HuH-7.5 (cell line): ENCODE measurements around the gene CARD11.

Experiments used
- DNase-seq: peaks from one replicate; pipeline ENCODE4 v3.0.0; 2011; ENCODE audit warnings: low spot score

CARD11 gene

DNA sequence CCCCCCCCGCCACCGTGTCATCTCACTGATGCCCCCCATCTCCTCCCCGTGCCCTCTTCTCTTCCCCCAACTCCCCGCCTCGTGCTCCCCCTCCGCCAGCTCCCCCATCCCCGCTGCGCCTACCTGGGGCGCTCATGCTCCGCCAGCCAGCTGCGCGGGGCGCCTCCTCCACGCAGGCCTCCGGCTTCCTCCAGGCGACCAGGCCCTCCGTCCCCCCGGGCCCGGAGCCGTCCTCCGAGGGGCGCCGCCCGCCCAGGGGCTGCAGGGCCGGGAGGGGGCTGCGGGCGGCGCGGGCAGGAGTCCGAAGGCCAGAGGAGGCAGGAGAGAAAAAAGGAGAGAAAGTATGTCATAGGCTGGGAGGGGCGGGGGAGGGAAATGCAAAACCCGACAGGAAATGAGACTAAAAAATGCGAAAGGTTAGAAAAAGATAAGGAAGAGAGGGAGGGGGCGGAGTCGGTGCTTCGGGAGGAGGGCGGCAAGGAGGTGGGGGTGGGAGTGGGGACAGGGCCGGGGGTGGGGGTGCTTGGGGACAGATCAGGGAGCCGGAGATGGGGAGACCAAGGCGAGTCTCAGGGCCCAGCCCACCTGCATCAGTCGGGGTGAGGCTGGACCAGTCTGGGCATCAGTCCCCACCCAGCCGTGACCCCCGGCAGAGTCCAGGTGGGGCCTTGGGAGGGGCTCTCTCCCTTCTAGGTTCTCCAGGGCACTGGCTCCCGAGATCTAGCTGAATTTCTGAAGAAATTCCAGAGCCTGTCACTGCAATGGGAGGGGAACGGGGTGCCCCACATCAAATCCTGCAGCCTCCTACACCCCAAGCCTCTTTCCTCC is at the start of gene CARD11:
Gene CARD11, minus strand, starts transcription at position 324 of the 828 bp plus-strand sequence. CDS start 85,361 bp downstream, outside the sequence.
- no peak for DNase-seq

- DNase-seq: no peak
Measured at GRCh38 chr7:3092468-3092867, 48.8 kb upstream of the CARD11 start.

GRCh38 chr7:3091631-3092030 is 48.0 kb upstream of the CARD11 start:
- no peak for DNase-seq

DNA sequence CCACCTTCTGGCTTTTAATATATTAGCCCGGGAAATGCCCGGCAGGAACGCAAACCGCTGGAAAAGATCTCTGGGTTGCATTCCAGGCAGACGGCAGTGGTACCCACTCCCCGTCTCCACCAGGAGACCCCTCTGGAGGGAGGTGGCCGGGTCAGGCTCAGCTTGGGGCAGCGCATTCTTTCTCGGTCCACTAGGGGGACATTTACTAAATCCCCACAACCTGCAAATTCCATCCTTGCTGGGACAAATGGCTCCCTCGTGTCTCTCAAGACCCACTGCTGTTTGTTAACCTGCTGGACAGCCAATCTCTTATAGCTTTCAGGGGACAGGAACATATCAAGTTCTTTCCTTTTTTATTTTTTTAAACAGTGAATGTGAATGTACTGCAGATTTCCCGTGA is 45.8 kb upstream of the CARD11 start:
- no peak for DNase-seq

DNA sequence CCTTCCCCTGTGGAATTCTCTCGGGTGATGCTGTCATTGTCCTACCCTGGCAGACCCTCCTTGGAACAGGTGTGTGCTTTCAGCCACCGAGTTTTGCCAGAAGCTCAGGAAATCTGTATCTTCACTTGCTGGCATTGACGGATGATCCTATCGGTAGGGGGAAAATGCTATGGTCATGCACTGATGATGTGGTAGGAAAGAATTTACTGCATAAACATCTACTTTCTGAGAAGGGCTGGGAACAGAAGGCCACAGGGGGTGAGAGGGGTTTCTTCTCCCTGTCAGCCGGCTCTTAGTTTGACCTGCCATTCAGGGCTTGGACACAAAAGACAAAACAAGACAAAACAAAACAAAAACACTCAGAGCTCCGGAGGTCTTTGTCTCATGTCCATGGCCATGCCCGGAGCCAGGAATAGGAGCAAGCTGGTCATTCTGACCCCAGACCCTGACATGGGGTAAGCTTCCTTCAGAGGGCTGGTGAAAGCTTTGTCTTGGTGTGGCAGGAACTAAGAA is 43.6 kb upstream of the CARD11 start:
- no peak for DNase-seq

DNA sequence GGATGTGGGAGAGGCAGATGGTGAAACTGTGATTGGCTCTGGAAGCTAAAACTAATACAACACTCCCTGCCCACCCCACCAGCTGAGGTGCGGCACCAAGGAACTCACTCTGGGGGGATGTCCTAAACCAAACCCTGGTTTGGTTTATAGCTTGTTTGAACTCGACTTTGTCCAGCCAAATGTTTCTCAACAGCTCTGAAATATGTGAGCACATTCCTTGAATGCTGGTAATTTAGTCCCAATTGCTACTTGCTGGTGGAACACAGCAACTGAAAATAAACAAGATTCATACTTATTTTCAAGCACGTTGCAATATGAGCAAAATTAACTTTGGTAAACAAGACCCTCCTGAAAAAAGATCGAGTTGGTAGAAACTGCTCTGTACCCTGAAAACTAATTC is 39.7 kb upstream of the CARD11 start:
- no peak for DNase-seq

GRCh38 chr7:3082831-3083230 is 39.2 kb upstream of the CARD11 start:
- no peak for DNase-seq

- no peak for DNase-seq
Measured at GRCh38 chr7:3082386-3082785, 38.7 kb upstream of the CARD11 start.

DNA sequence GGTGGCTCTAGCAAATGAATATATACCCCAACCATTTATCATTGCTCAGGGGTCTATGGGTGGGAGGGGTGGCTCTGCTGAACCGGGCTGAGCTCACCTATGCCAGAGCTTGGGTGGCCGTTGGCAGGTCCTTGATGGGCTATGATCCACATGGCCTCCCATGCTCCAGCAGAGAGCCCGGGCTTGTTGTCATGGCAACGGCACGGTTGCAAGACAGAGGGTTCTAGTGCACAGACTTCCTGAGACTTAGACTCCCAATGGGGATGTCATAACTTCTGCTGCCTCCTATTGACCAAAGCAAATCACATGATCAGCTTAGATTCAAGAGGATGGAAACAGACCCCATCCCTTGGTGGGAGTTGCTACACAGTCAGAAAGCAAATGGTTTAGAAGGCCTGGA is 36.4 kb upstream of the CARD11 start:
- no peak for DNase-seq

- DNase-seq: no peak
Measured at GRCh38 chr7:3078514-3078913, 34.8 kb upstream of the CARD11 start.

DNA sequence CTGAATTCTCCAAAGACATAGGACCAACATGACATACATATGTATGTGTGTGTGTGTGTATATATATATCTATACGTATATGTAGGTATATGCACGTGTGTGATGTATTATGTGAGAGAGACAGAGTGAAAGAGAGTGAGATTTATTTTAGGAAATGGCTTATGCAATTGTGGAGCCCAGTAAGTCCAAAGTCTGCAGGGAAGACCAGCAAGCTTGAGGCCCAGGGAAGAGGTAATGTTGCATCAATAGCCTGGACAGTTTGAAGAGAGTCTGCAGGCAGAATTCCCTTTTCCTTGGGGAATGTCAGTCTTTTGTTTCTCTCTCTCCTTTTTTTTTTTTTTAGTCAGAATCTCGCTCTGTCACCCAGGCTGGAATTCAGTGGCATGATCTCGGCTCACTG is 33.0 kb upstream of the CARD11 start:
- no peak for DNase-seq

DNA sequence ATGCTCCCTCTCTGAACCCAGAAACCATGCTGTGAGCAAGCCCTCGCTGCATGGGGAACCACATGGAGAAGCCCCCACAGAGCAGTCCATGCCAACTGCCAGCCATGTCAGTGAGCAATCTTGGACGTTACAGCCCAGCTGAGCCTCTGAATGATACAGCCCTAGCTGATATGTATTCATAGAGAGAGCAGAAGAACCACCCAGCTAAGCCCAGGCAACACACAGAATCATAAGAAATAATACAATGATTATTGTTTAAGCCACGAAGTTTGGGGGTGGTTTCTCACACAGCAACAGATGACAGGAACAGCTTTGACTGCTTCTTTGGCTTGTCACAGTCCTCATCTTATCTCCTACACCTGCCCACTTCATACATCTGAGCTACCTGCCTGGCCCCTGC is 32.5 kb upstream of the CARD11 start:
- no peak for DNase-seq

DNA sequence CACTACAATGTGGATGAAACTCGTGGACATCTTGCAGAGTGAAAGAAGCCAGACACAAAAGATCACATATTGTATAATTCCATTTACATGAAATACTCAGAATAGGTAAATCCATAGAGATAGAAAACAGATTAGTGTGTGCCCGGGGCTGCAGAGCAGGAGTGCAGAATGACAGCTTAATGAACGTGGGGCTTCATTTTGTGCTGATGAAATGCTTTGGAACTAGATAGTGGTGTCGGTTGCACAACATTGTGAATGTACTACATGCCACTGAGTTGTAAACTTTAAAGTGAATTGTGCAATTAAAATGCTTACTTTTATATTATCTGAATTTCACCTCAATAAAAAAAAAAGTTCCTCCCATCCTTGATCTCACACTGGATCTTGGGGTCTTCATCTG is 31.8 kb upstream of the CARD11 start:
- DNase-seq: no peak

DNA sequence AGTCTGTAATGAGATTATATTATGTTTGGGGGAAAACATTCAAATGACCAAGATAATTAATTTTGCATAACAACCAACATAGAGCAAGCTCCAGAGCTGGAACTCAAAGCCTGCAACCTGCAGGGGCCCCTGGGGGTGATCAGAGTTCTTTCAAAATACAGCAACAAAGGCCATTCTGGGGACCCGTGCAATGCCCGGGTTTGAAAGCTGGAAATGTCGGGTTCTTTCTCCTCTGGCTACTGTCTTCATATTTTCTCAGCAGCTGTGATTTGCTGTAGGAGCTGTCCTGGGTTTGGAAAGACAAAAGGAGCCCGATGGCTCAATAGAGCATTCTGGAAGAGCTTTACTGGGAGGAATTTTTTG is 30.8 kb upstream of the CARD11 start:
- no peak for DNase-seq

GRCh38 chr7:3073763-3074458 is 30.2 kb upstream of the CARD11 start:
- no peak for DNase-seq

DNA sequence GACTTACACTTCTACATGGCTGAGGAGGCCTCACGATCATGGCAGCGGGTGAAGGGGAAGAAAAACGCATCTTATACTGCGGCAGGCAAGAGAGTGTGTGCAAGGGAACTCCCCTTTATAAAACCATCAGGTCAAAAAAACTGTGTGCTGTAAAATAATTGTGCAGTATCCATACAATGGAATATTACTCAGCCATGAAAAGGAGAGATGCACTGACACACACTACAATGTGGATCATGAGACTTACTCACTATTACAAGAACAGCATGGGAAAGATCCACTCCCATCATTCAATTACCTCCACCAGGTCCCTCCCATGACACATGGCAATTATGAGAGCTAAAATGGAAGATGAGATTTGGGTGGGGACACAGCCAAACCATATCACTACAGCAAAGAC is 27.2 kb upstream of the CARD11 start:
- DNase-seq: no peak

DNA sequence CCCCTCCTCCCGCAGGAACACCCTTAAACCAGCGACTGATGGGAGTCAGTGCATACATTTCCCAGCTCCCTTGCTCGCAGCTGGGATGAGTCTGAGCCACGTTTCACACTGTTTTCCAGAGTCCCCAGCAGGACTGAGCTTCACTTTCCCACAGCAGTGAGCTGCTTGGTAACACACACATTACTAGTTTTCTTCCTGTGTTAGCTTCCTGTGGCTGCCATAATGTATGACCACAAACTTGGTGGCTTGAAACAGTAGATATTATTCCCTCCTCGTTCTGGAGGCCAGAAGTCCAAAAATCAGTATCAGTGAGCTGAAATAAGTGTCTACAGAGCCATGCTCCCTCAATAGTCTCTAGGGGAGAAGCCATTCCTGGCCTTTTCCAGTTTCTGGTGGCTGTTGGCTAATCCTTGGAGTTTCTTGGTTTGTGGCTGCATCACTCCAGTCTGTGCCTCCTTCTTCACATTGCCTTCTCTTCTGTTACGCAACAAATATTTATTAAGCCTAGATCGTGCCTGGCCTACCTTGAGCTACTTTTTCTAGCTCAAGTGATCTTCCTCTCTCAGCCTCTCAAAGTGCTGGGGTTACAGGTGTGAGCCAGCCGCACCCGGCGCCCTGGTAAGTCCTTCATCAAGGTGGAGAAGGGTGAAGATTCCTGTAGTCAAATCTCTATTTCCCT is 26.2 kb upstream of the CARD11 start:
- no peak for DNase-seq

DNA sequence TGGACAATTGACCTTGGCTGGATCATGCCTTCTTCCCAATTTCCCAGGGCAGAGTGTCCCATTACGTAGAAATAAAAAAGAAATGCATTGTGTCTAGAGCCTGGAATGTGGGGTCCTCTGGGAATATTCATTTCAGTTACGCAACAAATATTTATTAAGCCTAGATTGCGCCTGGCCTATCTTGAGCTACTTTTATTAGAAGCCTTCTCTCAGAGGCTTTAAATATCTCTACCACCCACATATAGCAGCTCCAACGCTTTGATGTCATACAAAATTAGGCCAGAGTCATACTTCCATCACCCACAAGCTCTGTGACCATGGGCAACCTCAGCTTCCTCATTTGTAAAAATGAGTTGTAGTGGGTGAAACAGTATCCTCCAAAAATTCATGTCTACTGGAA is 24.9 kb upstream of the CARD11 start:
- no peak for DNase-seq

DNA sequence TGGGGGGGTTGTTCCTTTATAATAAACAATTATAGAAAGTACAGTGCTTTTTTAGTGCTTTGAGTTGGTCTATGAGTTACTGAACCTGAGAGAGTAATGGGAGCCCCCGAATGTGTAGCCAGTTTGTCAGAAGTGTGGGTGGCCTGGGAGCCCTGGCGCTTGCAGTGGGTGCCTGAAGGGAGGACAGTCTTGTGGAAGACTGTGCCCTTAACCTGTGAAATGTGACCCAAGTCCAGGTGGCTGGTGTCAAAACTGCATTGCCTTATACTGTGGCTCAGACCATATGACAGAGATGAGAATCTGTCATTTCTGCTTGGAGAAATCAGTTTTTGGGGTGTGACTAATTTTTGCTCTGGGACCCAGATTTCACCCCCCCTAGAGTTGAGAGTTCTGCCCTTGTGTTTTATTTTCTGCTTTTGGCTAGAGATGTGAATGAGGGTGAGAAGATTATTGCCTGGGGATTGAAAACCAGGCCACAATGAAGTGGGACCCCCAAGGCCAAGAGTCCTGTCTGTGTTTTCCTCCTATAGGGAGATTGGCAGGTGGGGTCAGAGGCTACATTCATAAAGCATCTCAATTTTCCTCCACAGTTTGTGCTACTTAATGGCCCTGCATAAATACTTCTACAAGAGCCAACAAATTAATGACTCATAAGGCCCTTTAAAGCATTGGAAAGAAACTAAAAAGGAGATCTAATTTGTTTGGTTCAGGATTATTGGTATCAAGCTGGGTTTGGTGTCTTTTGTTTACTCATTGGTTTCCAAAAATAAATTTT is 24.1 kb upstream of the CARD11 start:
- DNase-seq: no peak

DNA sequence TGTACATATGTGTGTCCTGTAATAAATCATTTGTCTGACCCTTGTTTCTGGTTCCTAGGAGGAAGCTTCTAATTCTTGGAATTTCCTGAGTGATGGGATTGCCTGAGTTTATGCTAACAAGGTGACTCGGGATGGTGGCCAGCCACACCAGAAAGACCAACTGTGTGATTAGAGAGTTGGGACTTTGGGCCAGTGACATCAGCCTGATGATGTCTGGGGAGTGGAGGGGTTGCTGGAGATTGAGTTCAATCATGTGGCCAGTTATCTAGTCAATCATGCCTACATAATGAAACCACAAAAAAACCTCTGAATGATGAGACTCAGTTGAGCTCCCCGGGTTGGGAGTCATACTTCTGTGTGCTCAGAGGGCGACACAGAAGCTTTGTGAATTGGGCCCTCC is 23.5 kb upstream of the CARD11 start:
- DNase-seq: no peak

GRCh38 chr7:3066506-3066905 is 22.8 kb upstream of the CARD11 start:
- no peak for DNase-seq

DNA sequence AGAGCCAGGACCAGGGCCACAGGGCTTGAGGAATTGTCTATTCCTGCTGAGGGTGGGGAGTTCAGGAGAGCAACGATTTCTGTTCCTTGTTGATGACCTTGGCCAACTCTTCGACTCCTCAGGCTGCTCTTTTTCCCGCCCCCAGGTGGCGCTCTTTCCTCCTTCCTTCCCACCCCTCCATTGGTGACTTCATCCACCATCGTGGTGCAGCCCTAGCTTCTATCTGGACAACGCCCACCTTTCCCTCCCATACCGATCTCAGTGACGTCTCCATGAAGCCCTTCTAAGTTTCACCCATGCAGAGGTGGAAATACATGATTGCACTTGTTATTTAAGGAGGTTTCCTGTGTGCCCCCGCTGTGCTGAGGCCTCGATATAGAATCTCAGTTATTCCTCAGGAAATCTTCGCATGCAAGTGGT is 22.1 kb upstream of the CARD11 start:
- no peak for DNase-seq
